T-helper 2 cell treated with Interferon-gamma antibody and Interleukin-4, amounts not matched to agents 5 μg/mL and 100 μg/mL, for 36 hours (primary cell): ENCODE data around the gene GRID2.

Experiments
- DNase-seq: peaks from one replicate; pipeline ENCODE4 v3.0.0; 2021; ENCODE audit warnings: low spot score
- H3K27ac Mint-ChIP-seq: one replicate; pipeline ENCODE4 v1.8.0; 2021; ENCODE audit warnings: mild to moderate bottlenecking, mixed read lengths
- H3K27me3 Mint-ChIP-seq: one replicate; pipeline ENCODE4 v1.8.0; 2021; ENCODE audit warnings: low read depth, mixed read lengths
- H3K36me3 Mint-ChIP-seq: one replicate; pipeline ENCODE4 v1.8.0; 2021; ENCODE audit warnings: low read depth, mixed read lengths
- H3K4me1 Mint-ChIP-seq: one replicate; pipeline ENCODE4 v1.8.0; 2021; ENCODE audit warnings: low read depth, mixed read lengths
- H3K4me3 Mint-ChIP-seq: one replicate; pipeline ENCODE4 v1.8.0; 2022; ENCODE audit warnings: mild to moderate bottlenecking, moderate library complexity, mixed read lengths
- H3K9me3 Mint-ChIP-seq: one replicate; pipeline ENCODE4 v1.8.0; 2021; ENCODE audit warnings: mixed read lengths

The GRID2 gene

DNA sequence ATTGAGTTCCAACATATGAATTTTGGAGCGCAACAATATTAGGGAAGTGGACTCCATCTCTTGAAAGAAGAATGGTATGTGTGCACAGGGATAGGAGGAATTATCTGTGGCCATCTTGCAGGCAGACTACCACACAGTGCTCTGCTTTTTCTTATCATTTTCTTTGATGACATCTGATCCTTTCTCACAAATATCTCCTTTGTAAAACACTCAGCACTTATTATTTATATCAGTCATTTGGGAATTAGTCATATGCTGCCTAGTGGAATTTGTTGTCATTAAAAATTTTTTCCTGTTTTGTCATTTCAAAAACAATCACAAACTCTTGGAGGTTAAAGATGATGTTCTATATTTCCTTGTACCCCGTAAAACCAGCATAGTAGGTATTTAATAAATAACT is 1080.5 kb downstream of the GRID2 start:
- H3K27ac Mint-ChIP-seq: no peak overlapping the region
- no peak for DNase-seq
- no peak overlapping the region for H3K4me3 Mint-ChIP-seq
- H3K4me1 Mint-ChIP-seq: no peaks in the 10 kb centered on the region
- no peaks in the 10 kb centered on the region for H3K36me3 Mint-ChIP-seq
- no peaks in the 10 kb centered on the region for H3K27me3 Mint-ChIP-seq
- H3K9me3 Mint-ChIP-seq: no peaks in the 10 kb centered on the region

DNA sequence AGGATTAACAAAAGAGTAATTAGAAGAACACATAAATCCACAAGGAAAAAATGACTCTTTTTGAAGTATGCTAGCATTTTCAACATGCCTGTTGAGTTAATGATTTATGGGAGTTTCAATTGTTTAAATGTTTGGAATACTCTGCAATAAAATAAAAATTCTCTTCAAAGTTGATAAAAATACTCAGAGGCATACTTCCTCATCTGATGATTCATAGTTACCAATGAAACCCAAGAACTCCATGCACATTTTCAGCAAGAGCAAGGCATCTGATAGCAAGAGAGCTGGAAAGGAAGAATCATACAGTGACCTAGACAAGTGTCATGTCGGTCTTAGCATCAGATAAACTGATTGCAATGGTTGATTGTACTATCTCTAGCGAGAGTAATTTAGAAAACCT is 1081.1 kb downstream of the GRID2 start:
- Mint-ChIP-seq H3K36me3 (no peaks in the 10 kb centered on the region), H3K27me3 (no peaks in the 10 kb centered on the region), H3K27ac (no peak overlapping the region), H3K4me3 (no peak overlapping the region), H3K4me1 (no peaks in the 10 kb centered on the region), H3K9me3 (no peaks in the 10 kb centered on the region)
- DNase-seq: no peak

GRCh38 chr4:93394545-93395081 is 1090.8 kb downstream of the GRID2 start:
- no peaks in the 10 kb centered on the region for H3K4me1 Mint-ChIP-seq
- H3K27ac Mint-ChIP-seq: no peak overlapping the region
- no peak for DNase-seq
- H3K36me3 Mint-ChIP-seq: no peaks in the 10 kb centered on the region
- H3K27me3 Mint-ChIP-seq: no peaks in the 10 kb centered on the region
- no peaks in the 10 kb centered on the region for H3K9me3 Mint-ChIP-seq
- no peak overlapping the region for H3K4me3 Mint-ChIP-seq

DNA sequence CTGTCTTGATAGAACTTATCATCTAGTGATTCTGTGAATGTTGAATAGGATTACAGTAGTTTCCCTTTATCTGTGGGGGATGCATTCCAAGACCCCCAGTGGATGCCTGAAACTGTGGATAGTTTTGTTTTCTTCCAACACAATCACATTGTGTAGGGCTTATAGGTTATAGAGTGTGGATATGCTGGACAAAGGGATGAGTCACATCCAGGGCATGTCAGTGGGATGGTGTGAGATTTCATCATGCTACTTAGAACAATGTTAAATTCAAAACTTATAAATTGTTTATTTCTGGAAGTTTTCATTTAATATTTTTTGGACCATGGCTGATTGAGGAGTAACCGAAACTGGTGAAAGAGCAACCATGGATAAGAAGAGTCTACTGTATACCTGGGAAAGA is 1092.5 kb downstream of the GRID2 start:
- no peaks in the 10 kb centered on the region for H3K4me1 Mint-ChIP-seq
- no peaks in the 10 kb centered on the region for H3K36me3 Mint-ChIP-seq
- no peak for DNase-seq
- H3K4me3 Mint-ChIP-seq: no peak overlapping the region
- H3K27ac Mint-ChIP-seq: no peak overlapping the region
- no peaks in the 10 kb centered on the region for H3K27me3 Mint-ChIP-seq
- H3K9me3 Mint-ChIP-seq: no peaks in the 10 kb centered on the region

DNA sequence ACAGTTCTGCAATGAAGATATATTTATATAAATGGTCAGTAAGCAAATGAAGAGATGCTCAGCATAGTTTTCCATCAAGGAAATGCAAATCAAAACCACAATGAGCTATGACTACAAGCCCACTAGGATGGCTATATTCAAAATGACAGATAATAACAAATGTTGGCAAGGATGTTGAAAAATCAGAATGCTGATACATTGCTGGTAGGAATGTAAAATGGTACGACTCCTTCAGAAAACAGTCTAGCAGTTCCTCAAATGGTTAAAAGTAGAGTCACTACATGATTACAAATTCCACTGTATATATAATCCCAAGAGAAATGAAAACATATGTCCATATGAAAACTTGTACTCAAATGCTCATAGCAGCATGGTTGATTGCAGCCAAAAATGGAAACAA is 1099.8 kb downstream of the GRID2 start:
- Mint-ChIP-seq H3K27me3 (no peaks in the 10 kb centered on the region), H3K4me3 (no peak overlapping the region), H3K9me3 (no peaks in the 10 kb centered on the region), H3K4me1 (no peaks in the 10 kb centered on the region), H3K36me3 (no peaks in the 10 kb centered on the region), H3K27ac (no peak overlapping the region)
- no peak for DNase-seq

DNA sequence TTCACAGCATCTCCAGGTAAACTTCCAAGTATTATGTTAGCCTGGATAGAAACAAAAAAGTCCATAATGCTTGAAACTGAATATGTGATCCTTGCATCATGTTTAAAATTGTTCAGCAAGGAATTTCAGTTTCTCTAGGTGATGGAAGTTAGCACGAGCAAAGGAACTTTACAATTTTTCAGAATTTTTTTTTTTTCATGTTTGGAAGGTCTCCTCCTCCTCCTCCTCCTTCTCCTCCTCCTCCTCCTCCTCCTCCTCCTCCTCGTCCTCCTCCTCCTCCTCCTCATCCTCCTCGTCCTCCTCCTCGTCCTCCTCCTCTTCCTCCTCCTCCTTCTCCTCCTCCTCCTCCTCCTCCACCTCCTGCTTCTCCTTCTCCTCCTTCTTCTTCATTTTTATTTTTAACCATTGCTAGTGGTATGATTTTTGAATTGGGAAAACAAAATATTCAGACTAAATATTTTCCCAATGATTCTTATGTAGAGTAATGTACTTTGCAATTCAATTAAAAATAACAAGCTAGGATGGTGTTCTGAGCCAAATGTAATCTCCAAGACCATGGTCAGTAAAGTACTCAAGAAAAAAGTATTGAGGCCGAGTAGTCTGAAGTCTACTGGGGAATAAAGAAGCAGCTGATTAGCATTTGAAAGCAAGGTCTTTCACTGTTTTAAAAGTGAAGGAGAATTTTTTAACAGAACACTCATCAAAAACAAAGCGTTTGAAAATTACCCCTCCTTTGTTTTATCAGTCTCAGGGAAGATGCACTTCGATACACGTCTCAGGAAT is 1103.9 kb downstream of the GRID2 start:
- H3K27me3 Mint-ChIP-seq: no peaks in the 10 kb centered on the region

DNA sequence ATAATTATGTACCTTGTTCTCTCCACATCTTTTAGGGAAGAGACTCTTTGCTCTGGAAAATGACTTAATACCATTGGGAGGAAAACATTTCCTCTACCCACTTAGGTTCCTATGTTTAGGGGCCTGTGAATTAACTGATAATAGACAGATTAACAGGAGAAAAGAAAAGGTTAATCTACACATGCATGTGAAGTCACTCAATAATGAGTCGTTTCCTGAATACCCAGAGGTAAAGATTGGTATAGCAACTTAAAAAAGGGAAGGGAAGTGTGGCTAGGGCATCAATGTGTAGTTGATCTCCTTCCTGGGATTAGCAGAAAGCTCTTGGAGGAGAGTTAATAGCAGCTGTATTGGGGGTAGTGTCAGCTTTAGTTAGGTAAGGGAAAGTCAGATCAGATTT is 1105.3 kb downstream of the GRID2 start:
- no peaks in the 10 kb centered on the region for H3K4me1 Mint-ChIP-seq
- no peaks in the 10 kb centered on the region for H3K36me3 Mint-ChIP-seq
- H3K9me3 Mint-ChIP-seq: peaks cover 5% of the 10 kb centered on the region
- no peaks in the 10 kb centered on the region for H3K27me3 Mint-ChIP-seq
- no peak for DNase-seq
- H3K4me3 Mint-ChIP-seq: no peak overlapping the region
- H3K27ac Mint-ChIP-seq: no peak overlapping the region

More for the DNA sequence above, 1103.9 kb downstream of the GRID2 start:
- H3K4me3 Mint-ChIP-seq: no peak overlapping the region
- DNase-seq: no peak
- H3K27ac Mint-ChIP-seq: no peak overlapping the region
- H3K36me3 Mint-ChIP-seq: no peaks in the 10 kb centered on the region
- peaks cover 5% of the 10 kb centered on the region for H3K9me3 Mint-ChIP-seq
- no peaks in the 10 kb centered on the region for H3K4me1 Mint-ChIP-seq

DNA sequence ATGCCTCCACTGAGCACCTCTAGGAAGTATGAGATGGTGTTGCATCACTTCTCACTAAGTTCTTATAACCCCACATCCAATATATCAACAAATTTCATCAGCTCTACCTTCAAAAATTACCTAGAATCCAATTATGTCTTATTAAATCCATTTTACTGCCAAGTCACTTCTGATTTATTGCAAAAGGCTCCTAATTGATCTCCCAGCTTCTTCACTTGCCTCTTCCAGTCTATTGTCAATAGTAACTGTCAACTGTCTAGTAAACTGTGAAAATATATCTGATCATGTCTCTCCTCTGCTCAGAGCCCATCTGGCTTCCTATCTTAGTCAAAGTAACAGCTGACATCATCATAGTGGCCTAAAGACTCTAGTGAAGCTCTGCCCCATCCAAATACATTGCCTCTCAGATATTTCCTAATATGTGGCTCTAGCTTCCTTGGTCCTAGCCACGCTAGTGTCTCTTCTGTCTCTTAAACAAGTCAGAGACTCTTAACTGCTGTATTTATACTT is 1110.3 kb downstream of the GRID2 start:
- no peak for DNase-seq
- Mint-ChIP-seq H3K27ac (no peak overlapping the region), H3K27me3 (no peaks in the 10 kb centered on the region), H3K36me3 (no peaks in the 10 kb centered on the region), H3K4me1 (no peaks in the 10 kb centered on the region), H3K9me3 (peaks cover 5% of the 10 kb centered on the region), H3K4me3 (no peak overlapping the region)

- Mint-ChIP-seq H3K36me3 (no peaks in the 10 kb centered on the region), H3K27me3 (no peaks in the 10 kb centered on the region), H3K4me3 (no peak overlapping the region), H3K4me1 (no peaks in the 10 kb centered on the region), H3K27ac (no peak overlapping the region), H3K9me3 (no peaks in the 10 kb centered on the region)
- no peak for DNase-seq
Observed at GRCh38 chr4:93416344-93417128, 1112.8 kb downstream of the GRID2 start.

DNA sequence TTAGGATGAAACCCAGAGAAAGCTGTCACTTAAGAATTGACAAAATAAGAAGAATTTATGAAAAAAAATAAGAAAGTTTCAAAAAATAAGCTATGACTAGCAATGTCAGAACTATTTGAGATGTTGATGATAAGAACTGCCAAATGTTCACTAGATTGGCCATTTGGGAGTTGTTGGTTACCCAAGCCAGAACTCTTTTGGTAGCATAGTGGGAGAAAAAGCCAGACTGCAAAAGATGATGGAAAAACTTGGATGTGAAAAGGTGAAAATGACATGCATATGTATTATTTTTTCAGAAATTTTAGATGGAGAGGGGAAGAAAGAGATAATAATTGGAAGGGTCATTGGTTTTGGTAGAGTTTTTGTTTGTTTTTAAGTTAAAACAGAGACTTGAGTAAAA is 1127.6 kb downstream of the GRID2 start:
- Mint-ChIP-seq H3K27ac (no peak overlapping the region), H3K36me3 (no peaks in the 10 kb centered on the region), H3K4me3 (no peak overlapping the region), H3K9me3 (no peaks in the 10 kb centered on the region), H3K4me1 (no peaks in the 10 kb centered on the region), H3K27me3 (no peaks in the 10 kb centered on the region)
- no peak for DNase-seq

DNA sequence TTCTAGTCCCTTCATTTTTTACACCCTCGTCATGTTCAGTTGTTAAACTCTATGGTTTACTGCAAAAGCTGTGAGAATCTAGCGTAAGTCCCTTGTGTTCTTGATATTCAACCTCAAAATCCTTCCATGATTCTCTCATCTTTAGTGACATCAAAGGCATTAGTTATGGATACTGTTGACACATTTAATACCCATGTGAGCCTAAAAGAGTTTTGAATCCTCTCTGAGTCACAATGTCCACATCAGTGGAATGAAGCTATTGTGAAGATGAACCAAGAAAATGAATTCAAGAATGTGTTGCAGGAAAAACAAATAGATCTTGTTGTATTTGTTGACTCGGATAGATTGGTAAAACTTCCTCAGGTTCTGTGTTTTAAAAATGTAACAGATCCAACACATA is 1130.1 kb downstream of the GRID2 start:
- Mint-ChIP-seq H3K4me3 (no peak overlapping the region), H3K9me3 (peaks cover 4% of the 10 kb centered on the region), H3K36me3 (no peaks in the 10 kb centered on the region), H3K27me3 (no peaks in the 10 kb centered on the region), H3K4me1 (no peaks in the 10 kb centered on the region), H3K27ac (no peak overlapping the region)
- no peak for DNase-seq

DNA sequence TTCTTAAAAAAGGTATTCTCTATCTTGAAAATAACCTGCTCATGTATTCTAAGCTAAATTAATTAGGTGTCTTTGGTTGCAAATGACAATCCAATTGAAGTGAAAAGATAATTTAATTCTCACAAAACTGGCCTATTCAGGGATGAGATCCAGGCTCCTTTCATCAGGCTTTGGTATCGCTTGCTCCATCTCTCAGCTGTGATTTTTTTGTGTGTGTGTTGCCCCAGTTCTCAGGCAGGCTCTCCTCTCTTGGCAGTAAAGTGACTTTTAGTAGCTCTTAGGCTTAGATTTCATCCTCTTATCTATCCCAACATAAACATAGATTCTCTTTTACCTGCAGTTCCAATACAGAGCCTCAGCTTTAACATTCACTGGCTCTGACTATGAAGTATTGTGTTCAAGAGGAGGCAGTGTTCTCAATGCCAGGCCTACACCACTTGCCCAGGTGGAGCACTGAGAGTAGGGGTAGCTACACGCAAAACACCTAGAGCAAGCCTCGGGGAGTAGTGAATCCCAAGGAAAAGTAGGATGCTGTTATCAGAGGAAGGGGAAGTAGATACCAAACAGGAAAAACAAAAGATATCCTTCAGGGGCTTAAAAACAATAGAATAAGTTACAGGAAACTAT is 1132.3 kb downstream of the GRID2 start:
- DNase-seq: no peak
- H3K4me1 Mint-ChIP-seq: no peaks in the 10 kb centered on the region
- H3K9me3 Mint-ChIP-seq: peaks cover 4% of the 10 kb centered on the region
- H3K27ac Mint-ChIP-seq: no peak overlapping the region
- no peaks in the 10 kb centered on the region for H3K27me3 Mint-ChIP-seq
- H3K36me3 Mint-ChIP-seq: no peaks in the 10 kb centered on the region
- no peak overlapping the region for H3K4me3 Mint-ChIP-seq

- H3K27me3 Mint-ChIP-seq: no peaks in the 10 kb centered on the region
- no peak for DNase-seq
- H3K27ac Mint-ChIP-seq: no peak overlapping the region
- no peaks in the 10 kb centered on the region for H3K4me1 Mint-ChIP-seq
- no peak overlapping the region for H3K4me3 Mint-ChIP-seq
- no peaks in the 10 kb centered on the region for H3K36me3 Mint-ChIP-seq
- peaks cover 4% of the 10 kb centered on the region for H3K9me3 Mint-ChIP-seq
Observed at GRCh38 chr4:93437991-93438390, 1134.2 kb downstream of the GRID2 start.

DNA sequence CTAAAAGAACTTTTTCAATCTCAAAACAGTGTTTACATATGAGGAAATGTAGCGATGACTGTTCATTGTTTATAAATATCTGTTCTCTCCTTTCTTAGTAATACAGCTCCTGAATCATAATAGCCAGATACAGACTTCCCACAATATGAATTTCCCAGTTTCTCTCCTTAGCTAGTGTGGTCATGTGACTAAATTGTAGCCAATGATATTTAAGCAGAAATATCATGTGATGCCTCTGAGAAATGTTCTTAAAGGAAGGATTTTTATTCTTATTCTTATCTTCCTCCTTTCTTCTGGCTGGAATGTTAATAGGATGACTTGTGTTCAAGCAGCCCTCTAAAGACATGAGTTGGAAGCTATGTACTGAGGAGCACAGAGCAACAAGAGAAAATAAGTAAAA is 1141.1 kb downstream of the GRID2 start:
- H3K36me3 Mint-ChIP-seq: no peaks in the 10 kb centered on the region

More for the DNA sequence above, 1141.1 kb downstream of the GRID2 start:
- Mint-ChIP-seq H3K9me3 (peaks cover 4% of the 10 kb centered on the region), H3K27ac (no peak overlapping the region), H3K4me3 (no peak overlapping the region), H3K27me3 (no peaks in the 10 kb centered on the region), H3K4me1 (no peaks in the 10 kb centered on the region)
- no peak for DNase-seq
